AG09309 (cell line): ENCODE data around the gene POLE.

ENCODE experiments used
- DNase-seq: peaks from one replicate; pipeline ENCODE4 v3.0.0-alpha.2; 2010; ENCODE audit warnings: low read depth
- H3K4me3 ChIP-seq: 2 replicates; pipeline ENCODE4 v1.5.1; 2011; ENCODE audit warnings: mild to moderate bottlenecking, low read depth, low read length, moderate library complexity; ENCODE audit not compliant: control insufficient read depth
- TF ChIP-seq, protein P1 (sequence below): IDR thresholded peaks from 2 replicates; pipeline ENCODE4 v1.5.1; 2011; ENCODE audit warnings: mild to moderate bottlenecking, low read depth, low read length, inconsistent platforms; ENCODE audit not compliant: insufficient read depth, control insufficient read depth; ENCODE audit errors: missing control alignments

POLE gene

DNA sequence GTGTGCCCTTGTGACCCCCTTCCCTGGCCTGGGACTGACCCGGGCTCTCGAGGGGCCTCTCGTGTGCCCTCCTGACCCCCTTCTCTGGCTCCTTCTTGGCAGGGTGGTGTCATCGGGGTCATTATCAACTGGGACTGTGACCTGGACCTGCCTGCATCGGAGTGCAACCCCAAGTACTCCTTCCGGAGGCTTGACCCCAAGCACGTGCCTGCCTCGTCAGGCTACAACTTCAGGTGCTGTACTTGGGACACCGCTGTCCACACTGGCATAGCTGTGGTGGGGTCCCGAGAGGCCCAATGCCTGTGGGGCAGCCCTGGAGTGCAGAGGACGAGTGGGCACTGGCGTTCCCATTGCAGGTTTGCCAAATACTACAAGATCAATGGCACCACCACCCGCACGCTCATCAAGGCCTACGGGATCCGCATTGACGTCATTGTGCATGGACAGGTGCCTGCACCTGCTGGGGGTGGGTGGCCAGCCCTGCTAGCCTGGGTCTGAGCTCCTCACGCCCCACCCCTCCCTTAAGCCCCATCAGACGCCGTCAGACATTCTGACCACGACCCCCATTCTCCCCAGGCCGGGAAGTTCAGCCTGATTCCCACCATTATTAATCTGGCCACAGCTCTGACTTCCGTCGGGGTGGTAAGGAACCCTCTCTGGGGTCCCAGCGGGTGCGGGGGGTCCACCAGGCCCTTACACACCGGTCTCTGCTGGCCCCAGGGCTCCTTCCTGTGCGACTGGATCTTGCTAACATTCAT lies 66.1 kb downstream of the POLE start:
- no peak overlapping the region for H3K4me3 ChIP-seq
- DNase-seq, result no peak
- TF ChIP-seq, protein P1, sequence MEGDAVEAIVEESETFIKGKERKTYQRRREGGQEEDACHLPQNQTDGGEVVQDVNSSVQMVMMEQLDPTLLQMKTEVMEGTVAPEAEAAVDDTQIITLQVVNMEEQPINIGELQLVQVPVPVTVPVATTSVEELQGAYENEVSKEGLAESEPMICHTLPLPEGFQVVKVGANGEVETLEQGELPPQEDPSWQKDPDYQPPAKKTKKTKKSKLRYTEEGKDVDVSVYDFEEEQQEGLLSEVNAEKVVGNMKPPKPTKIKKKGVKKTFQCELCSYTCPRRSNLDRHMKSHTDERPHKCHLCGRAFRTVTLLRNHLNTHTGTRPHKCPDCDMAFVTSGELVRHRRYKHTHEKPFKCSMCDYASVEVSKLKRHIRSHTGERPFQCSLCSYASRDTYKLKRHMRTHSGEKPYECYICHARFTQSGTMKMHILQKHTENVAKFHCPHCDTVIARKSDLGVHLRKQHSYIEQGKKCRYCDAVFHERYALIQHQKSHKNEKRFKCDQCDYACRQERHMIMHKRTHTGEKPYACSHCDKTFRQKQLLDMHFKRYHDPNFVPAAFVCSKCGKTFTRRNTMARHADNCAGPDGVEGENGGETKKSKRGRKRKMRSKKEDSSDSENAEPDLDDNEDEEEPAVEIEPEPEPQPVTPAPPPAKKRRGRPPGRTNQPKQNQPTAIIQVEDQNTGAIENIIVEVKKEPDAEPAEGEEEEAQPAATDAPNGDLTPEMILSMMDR, result no peak

DNA sequence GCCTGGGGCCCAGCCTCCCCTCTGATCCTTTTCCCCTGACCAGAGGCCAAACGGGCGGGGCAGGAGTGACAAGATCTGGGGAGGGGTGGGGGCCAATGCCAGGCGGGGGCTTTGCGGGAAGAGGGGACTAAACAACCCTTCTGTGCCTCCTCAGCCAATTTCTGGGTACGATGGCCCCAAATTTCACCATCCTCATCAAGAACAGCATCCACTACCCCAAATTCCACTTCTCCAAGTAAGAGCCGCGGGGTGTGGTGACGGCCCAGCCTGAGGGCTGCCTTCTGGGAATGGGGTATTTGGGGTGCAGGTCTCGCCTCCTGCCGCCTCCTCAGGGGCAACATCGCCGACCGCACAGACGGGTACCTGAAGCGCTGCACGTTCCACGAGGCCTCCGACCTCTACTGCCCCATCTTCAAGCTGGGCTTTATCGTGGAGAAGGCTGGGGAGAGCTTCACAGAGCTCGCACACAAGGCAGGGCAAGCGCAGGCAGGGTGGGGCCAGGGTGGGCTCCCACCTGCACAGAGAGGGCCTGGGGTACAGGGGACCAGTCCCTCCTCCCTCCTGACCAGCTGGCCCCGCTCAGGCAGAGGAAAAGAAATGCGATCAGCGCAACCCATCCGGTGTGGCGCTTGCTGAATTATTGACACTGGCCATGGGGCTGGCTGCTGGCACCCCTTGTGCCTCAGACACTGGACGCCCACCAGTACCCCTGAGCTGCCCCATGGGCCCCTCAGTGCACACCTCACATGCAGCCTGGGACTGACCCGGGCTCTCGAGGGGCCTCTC lies 66.8 kb downstream of the POLE start:
- TF ChIP-seq, protein P1, result no peak
- DNase-seq, result no peak
- no peak overlapping the region for H3K4me3 ChIP-seq

DNA sequence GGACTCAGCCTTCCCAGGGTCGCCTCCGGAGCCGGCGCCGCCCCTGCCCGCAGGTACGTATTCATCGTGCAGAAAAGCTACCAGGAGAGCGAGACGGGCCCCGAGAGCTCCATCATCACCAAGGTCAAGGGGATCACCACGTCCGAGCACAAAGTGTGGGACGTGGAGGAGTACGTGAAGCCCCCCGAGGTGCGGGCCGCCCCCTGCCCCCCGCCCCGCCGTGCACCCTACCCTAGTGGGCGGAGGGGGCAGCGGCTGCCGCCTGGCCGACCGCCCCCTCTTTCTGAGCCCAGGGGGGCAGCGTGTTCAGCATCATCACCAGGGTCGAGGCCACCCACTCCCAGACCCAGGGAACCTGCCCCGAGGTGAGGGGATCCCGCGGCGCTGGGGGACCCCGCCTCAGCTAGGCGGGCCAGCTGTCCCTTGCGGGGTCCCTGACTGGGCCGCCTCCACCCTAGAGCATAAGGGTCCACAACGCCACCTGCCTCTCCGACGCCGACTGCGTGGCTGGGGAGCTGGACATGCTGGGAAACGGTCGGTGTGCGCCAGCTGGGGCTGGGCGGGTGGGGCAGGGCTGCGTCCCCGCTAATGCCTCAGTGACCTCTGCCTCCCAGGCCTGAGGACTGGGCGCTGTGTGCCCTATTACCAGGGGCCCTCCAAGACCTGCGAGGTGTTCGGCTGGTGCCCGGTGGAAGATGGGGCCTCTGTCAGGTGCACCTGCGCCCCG lies 67.6 kb downstream of the POLE start:
- no peak overlapping the region for H3K4me3 ChIP-seq
- no peak for DNase-seq
- TF ChIP-seq, protein P1, result no peak

DNA sequence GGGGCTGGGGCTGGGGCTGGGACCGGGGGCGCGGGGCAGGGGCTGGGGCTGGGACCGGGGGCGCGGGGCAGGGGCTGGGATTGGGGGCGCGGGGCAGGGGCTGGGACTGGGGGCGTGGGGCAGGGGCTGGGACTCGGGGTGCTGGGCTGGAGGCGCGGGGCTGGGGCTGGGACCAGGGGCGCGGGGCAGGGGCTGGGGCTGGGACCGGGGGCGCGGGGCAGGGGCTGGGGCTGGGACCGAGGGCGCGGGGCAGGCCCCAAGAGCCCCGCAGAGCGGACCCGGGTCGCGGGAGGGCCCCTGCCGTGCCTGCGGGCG lies 68.1 kb downstream of the POLE start:
- no peak for DNase-seq
- no peak overlapping the region for H3K4me3 ChIP-seq
- TF ChIP-seq, protein P1, result no peak

DNA sequence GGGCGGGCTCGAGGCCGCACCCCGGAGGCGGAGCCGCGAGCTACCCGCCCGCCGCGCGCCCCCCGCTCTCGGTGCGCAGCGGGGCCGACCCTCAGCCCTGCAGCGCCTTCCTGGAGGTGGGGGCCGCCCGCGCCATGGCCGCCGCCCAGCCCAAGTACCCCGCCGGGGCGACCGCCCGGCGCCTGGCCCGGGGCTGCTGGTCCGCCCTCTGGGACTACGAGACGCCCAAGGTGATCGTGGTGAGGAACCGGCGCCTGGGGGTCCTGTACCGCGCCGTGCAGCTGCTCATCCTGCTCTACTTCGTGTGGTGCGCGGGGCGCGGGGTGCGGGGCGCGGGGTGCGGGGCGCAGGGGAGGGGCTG lies 68.5 kb downstream of the POLE start, which contains the start of gene P2RX2:
Gene P2RX2 (plus strand): TSS at position 94 of the 361 bp plus-strand sequence. CDS start 41 bp downstream, at position 135.
- no peak for DNase-seq
- TF ChIP-seq, protein P1, result no peak
- no peak within 1 kb of the TSS for H3K4me3 ChIP-seq

DNA sequence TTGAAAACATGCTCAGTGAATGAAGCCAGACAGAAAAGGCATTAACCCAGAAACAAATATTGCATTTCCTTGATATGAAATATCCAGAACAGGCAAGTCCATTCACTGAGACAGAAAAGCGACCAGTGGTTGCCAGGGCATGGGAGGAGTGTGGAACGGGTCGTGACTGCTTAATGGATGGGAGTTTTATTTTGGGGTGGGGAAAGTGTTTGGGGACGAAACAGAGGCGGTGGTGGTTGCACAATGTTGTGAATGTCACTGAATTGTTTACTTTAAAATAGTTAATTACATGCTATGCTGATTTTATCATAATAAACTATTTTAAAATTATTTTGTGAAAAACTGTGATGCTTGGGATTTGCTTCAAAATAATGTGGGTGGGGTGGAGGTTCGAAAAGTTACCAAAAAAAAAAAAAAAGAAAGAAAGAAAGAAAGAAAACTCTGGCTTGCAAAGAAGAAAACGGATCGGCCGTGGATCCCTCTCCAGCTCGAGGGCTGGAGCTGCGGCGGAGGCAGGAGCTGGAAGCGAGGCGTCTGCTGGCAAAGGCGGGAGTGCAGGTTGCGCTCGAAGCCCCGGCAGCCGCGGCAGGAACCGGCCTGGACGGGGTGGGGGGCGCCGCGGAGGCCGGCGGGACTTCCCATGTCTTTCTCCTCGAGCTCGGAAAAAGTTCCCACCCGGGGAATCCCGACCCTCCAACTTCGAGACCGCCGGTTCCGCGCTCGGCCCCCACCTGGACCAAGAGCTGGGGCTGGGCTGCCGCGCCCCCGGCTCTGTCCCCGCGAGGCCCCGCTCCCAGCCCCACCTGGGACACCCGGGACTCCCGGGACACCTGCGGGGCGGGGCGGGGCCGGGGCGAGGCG lies 69.1 kb downstream of the POLE start:
- DNase-seq, result no peak
- TF ChIP-seq, protein P1, result no peak
- no peak overlapping the region for H3K4me3 ChIP-seq
